GM23338 (cell line): ENCODE data around the gene MYOM3. TPM values are rescaled to one million over a fixed set of nuclear protein-coding genes. Genes with fewer than 3 reads are reported as not detected.

Experiments
- ATAC-seq: fragments of 200-7000 bp; cut with Tn5 transposase; 3 replicates; pipeline ENCODE4 v1.9.1; 2020
- DNase-seq: peaks from one replicate; pipeline ENCODE4 v3.0.0-alpha.2; 2015; ENCODE audit warnings: low spot score
- H2AFZ ChIP-seq: fragments of 200-600 bp; sonication (generic); 2 replicates; pipeline ENCODE4 v1.8.0; 2016; ENCODE audit warnings: antibody characterized with exemption, mild to moderate bottlenecking, moderate library complexity
- H3F3A ChIP-seq: fragments of 200-600 bp; sonication (generic); replicated peaks from 2 replicates; pipeline ENCODE4 v1.8.0; 2017; ENCODE audit warnings: antibody characterized with exemption, mixed run types, low read depth
- H3K27ac ChIP-seq: fragments of 200-600 bp; sonication (generic); 2 replicates; pipeline ENCODE4 v1.6.1; 2016; ENCODE audit warnings: low read depth
- H3K27me3 ChIP-seq: fragments of 200-600 bp; sonication (generic); 2 replicates; pipeline ENCODE4 v1.8.0; 2016; ENCODE audit warnings: mild to moderate bottlenecking, mixed run types, moderate library complexity; ENCODE audit not compliant: insufficient read depth
- H3K36me3 ChIP-seq: fragments of 200-600 bp; sonication (generic); 2 replicates; pipeline ENCODE4 v1.8.0; 2016; ENCODE audit warnings: mild to moderate bottlenecking; ENCODE audit not compliant: insufficient read depth
- H3K4me1 ChIP-seq: fragments of 200-600 bp; sonication (generic); 2 replicates; pipeline ENCODE4 v1.8.0; 2016; ENCODE audit warnings: mild to moderate bottlenecking, moderate library complexity; ENCODE audit not compliant: insufficient read depth
- H3K4me2 ChIP-seq: fragments of 200-600 bp; sonication (generic); 2 replicates; pipeline ENCODE4 v1.7.1; 2017; ENCODE audit warnings: mixed run types
- H3K4me3 ChIP-seq: fragments of 200-600 bp; sonication (generic); 2 replicates; pipeline ENCODE4 v1.6.1; 2016; ENCODE audit warnings: mixed run types
- H3K79me2 ChIP-seq: fragments of 200-600 bp; sonication (generic); replicated peaks from 2 replicates; pipeline ENCODE4 v1.8.0; 2017; ENCODE audit warnings: mild to moderate bottlenecking; ENCODE audit not compliant: insufficient read depth
- H3K9me2 ChIP-seq: fragments of 200-600 bp; sonication (generic); 2 replicates; pipeline ENCODE4 v1.8.0; 2017; ENCODE audit not compliant: insufficient read depth
- H4K20me1 ChIP-seq: fragments of 200-600 bp; sonication (generic); replicated peaks from 2 replicates; pipeline ENCODE4 v1.8.0; 2017; ENCODE audit warnings: mild to moderate bottlenecking; ENCODE audit not compliant: insufficient read depth
- H3K27ac Mint-ChIP-seq: 2 replicates; pipeline ENCODE4 v1.8.0; 2020; ENCODE audit warnings: inconsistent platforms, mild to moderate bottlenecking, moderate library complexity, mixed read lengths
- H3K27me3 Mint-ChIP-seq: 3 replicates; pipeline ENCODE4 v1.8.0; 2022; ENCODE audit warnings: low read depth, mild to moderate bottlenecking, moderate library complexity, mixed read lengths, inconsistent platforms; ENCODE audit not compliant: insufficient read depth, poor library complexity
- H3K36me3 Mint-ChIP-seq: 3 replicates; pipeline ENCODE4 v1.8.0; 2021; ENCODE audit warnings: low read depth, mild to moderate bottlenecking, inconsistent platforms, moderate library complexity, mixed read lengths
- H3K4me1 Mint-ChIP-seq: 3 replicates; pipeline ENCODE4 v1.8.0; 2020; ENCODE audit warnings: mild to moderate bottlenecking, inconsistent platforms, mixed read lengths
- H3K4me3 Mint-ChIP-seq: 3 replicates; pipeline ENCODE4 v1.8.0; 2021; ENCODE audit warnings: moderate library complexity, mild to moderate bottlenecking, inconsistent platforms, mixed read lengths
- H3K9me3 Mint-ChIP-seq: 3 replicates; pipeline ENCODE4 v1.8.0; 2020; ENCODE audit warnings: moderate library complexity, mild to moderate bottlenecking, inconsistent platforms, mixed read lengths
- CREB1 ChIP-seq: fragments of 250-450 bp; sonication (Bioruptor Pico); IDR thresholded peaks from 2 replicates; pipeline ENCODE4 v1.5.0; 2020; ENCODE audit warnings: low read depth, mild to moderate bottlenecking, moderate library complexity
- ETS1 ChIP-seq: IDR thresholded peaks from 2 replicates; pipeline ENCODE4 v1.6.1; 2016; ENCODE audit warnings: antibody characterized with exemption
- EZH2 ChIP-seq: fragments of 200-600 bp; sonication (generic); IDR thresholded peaks from one replicate; pipeline ENCODE4 v1.8.0; 2017; ENCODE audit warnings: antibody characterized with exemption, mild to moderate bottlenecking, low read depth; ENCODE audit not compliant: unreplicated experiment
- JUNB ChIP-seq: IDR thresholded peaks from one replicate; pipeline ENCODE4 v1.6.1; 2016; ENCODE audit warnings: antibody characterized with exemption; ENCODE audit not compliant: unreplicated experiment
- POLR2AphosphoS5 ChIP-seq: IDR thresholded peaks from 2 replicates; pipeline ENCODE4 v1.6.1; 2016; ENCODE audit warnings: antibody characterized with exemption, low read depth
- REST ChIP-seq: IDR thresholded peaks from one replicate; pipeline ENCODE4 v1.6.1; 2018; ENCODE audit warnings: antibody characterized with exemption; ENCODE audit not compliant: unreplicated experiment
- polyA plus RNA-seq: library from polyadenylated mRNA; unstranded; fragments of >200 nt; fragmentation: Nextera tagmentation; extraction: Ambion mirVana; gene quantifications from 2 replicates; pipeline ENCODE4 v1.2.1, GENCODE V29; 2016
- total RNA-seq: library from RNA; depleted of rRNA; stranded (reverse); fragments of >200 nt; shearing (Covaris generic); gene quantifications from 2 replicates; pipeline ENCODE4 v1.2.3, GENCODE V29; 2014
- TF ChIP-seq, protein P1 (sequence below): fragments of 250-450 bp; sonication (Bioruptor Pico); IDR thresholded peaks from 2 replicates; pipeline ENCODE4 v1.5.0; 2020; ENCODE audit warnings: mild to moderate bottlenecking, moderate library complexity

MYOM3 gene
- total and polyA plus RNA-seq, 2 experiments from 2014 or later, result not detected

DNA sequence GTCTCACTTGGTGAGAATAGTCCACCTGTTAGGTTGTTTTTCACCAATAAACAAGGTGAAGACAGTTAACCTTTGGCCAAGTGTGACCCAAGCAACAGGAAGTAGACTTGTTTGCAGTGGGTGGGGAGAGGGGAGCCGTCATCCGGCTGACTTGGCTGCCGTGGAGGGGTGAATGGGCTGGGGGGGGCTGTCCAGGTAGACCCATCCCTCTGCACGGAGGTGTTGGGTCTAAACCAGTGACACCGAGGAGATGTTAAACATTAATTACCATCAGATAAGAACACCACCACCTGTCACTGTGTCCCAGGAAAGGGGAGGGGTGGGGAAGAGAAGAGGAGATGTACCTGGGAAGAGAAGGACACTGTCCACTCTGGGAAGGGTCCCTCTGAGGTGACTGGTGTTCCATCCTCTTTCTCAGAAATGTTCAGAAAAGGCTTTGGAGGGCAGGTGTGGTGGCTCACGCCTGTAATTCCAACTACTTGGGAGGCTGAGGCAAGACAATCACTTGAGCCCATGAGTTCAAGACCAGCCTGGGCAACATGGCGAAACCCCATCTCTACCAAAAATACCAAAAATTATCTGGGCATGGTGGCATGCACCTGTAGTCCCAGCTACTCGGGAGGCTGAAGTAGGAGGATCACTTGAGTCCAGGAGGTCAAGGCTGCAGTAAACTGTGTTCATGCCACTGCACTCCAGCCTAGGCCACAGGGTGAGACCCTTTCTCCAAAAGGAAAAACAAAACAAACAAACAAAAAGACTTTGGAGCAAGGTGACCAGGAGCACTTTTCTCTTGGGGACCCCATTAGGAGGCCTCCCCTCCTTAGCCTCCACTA lies 6.7 kb upstream of the MYOM3 start:
- Mint-ChIP-seq H3K9me3 (no peaks in the 10 kb centered on the region), H3K27me3 (peaks cover 6% of the 10 kb centered on the region), H3K4me1 (peaks cover 7% of the 10 kb centered on the region), H3K36me3 (no peaks in the 10 kb centered on the region), H3K27ac (no peak overlapping the region), H3K4me3 (no peak overlapping the region)
- Histone ChIP-seq H3F3A (no peaks in the 10 kb centered on the region), H3K27me3 (no peaks in the 10 kb centered on the region), H3K27ac (no peak overlapping the region), H4K20me1 (no peaks in the 10 kb centered on the region), H3K36me3 (no peaks in the 10 kb centered on the region), H3K79me2 (no peaks in the 10 kb centered on the region), H2AFZ (no peak overlapping the region), H3K4me1 (peaks cover 13% of the 10 kb centered on the region; the same call in 1 of the 2 replicates), H3K4me3 (no peak overlapping the region), H3K9me2 (no peaks in the 10 kb centered on the region), H3K4me2 (no peak overlapping the region)
- DNase-seq (no peak), ATAC-seq (no peak)
- no peak for TF ChIP-seq CREB1
- TF ChIP-seq JUNB, result no peak
- no peak for TF ChIP-seq ETS1

DNA sequence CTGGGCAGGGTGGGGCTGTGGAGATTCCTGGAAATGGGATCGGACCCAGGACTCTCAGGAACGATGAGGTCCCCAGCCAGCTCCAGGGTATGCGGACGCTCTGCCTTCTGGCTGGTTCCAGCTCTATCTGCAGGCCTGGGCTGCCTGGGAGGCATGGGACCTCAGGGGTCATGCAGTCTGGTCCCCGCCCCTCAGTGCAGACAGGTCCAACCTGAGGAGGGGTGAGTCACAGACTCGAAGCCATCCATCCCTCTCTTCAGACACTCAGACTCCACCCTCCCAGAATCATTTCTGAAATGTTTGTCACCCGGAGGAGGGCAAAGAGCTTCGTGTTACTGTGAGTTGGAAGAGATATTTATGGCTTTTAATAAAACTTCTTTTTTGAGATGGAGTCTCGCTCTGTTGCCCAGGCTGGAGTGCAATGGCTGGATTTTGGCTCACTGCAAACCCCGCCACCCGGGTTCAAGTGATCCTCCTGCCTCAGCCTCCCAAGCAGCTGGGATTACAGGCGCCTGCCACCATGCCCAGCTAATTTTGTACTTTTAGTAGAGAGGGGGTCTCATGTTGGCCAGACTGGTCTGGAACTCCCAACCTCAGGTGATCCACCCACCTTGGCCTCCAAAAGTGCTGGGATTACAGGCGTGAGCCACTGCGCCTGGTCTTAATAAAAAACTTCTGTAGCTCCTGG lies 5.9 kb upstream of the MYOM3 start:
- H3K79me2 ChIP-seq, result no peaks in the 10 kb centered on the region
- no peak overlapping the region for H3K4me3 ChIP-seq
- Mint-ChIP-seq H3K4me1 (peaks cover 11% of the 10 kb centered on the region), H3K27ac (no peak overlapping the region), H3K36me3 (no peaks in the 10 kb centered on the region), H3K4me3 (no peak overlapping the region), H3K9me3 (no peaks in the 10 kb centered on the region), H3K27me3 (peaks cover 7% of the 10 kb centered on the region)
- ATAC-seq, result no peak
- H2AFZ ChIP-seq, result no peak overlapping the region
- H3K36me3 ChIP-seq, result no peaks in the 10 kb centered on the region
- no peak for DNase-seq
- H4K20me1 ChIP-seq, result no peaks in the 10 kb centered on the region
- no peaks in the 10 kb centered on the region for H3K9me2 ChIP-seq
- no peaks in the 10 kb centered on the region for H3F3A ChIP-seq
- H3K27me3 ChIP-seq, result no peaks in the 10 kb centered on the region
- peaks cover 13% of the 10 kb centered on the region; the same call in 1 of the 2 replicates for H3K4me1 ChIP-seq
- H3K4me2 ChIP-seq, result no peak overlapping the region
- no peak overlapping the region for H3K27ac ChIP-seq
- TF ChIP-seq POLR2AphosphoS5 (no peak), EZH2 (no peak), JUNB (no peak), CREB1 (no peak), REST (no peak)
- TF ChIP-seq, protein P1, sequence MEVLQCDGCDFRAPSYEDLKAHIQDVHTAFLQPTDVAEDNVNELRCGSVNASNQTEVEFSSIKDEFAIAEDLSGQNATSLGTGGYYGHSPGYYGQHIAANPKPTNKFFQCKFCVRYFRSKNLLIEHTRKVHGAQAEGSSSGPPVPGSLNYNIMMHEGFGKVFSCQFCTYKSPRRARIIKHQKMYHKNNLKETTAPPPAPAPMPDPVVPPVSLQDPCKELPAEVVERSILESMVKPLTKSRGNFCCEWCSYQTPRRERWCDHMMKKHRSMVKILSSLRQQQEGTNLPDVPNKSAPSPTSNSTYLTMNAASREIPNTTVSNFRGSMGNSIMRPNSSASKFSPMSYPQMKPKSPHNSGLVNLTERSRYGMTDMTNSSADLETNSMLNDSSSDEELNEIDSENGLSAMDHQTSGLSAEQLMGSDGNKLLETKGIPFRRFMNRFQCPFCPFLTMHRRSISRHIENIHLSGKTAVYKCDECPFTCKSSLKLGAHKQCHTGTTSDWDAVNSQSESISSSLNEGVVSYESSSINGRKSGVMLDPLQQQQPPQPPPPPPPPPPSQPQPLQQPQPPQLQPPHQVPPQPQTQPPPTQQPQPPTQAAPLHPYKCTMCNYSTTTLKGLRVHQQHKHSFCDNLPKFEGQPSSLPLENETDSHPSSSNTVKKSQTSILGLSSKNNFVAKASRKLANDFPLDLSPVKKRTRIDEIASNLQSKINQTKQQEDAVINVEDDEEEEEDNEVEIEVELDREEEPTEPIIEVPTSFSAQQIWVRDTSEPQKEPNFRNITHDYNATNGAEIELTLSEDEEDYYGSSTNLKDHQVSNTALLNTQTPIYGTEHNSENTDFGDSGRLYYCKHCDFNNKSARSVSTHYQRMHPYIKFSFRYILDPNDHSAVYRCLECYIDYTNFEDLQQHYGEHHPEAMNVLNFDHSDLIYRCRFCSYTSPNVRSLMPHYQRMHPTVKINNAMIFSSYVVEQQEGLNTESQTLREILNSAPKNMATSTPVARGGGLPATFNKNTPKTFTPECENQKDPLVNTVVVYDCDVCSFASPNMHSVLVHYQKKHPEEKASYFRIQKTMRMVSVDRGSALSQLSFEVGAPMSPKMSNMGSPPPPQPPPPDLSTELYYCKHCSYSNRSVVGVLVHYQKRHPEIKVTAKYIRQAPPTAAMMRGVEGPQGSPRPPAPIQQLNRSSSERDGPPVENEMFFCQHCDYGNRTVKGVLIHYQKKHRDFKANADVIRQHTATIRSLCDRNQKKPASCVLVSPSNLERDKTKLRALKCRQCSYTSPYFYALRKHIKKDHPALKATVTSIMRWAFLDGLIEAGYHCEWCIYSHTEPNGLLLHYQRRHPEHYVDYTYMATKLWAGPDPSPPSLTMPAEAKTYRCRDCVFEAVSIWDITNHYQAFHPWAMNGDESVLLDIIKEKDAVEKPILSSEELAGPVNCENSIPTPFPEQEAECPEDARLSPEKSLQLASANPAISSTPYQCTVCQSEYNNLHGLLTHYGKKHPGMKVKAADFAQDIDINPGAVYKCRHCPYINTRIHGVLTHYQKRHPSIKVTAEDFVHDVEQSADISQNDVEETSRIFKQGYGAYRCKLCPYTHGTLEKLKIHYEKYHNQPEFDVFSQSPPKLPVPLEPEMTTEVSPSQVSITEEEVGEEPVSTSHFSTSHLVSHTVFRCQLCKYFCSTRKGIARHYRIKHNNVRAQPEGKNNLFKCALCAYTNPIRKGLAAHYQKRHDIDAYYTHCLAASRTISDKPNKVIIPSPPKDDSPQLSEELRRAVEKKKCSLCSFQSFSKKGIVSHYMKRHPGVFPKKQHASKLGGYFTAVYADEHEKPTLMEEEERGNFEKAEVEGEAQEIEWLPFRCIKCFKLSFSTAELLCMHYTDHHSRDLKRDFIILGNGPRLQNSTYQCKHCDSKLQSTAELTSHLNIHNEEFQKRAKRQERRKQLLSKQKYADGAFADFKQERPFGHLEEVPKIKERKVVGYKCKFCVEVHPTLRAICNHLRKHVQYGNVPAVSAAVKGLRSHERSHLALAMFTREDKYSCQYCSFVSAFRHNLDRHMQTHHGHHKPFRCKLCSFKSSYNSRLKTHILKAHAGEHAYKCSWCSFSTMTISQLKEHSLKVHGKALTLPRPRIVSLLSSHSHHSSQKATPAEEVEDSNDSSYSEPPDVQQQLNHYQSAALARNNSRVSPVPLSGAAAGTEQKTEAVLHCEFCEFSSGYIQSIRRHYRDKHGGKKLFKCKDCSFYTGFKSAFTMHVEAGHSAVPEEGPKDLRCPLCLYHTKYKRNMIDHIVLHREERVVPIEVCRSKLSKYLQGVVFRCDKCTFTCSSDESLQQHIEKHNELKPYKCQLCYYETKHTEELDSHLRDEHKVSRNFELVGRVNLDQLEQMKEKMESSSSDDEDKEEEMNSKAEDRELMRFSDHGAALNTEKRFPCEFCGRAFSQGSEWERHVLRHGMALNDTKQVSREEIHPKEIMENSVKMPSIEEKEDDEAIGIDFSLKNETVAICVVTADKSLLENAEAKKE (CRISPR knock-in tag), result no peak
